LoVo (cell line): ENCODE results near the gene FBXO33.
"Not testable (repeated sequence)": the region's sequence is repeated elsewhere in the genome, so short reads cannot be mapped to it uniquely, and the experiment has no call there.

Source experiments
- DNase-seq: peaks from one replicate; pipeline ENCODE4 v3.0.0-alpha.2; 2016; ENCODE audit warnings: low spot score

Gene FBXO33

GRCh38 chr14:39369029-39369428 lies 63.2 kb downstream of the FBXO33 start:
- no peak for DNase-seq

GRCh38 chr14:39368261-39368959 lies 63.8 kb downstream of the FBXO33 start:
- peak; percentile 26 for DNase-seq

GRCh38 chr14:39367387-39367751 lies 64.9 kb downstream of the FBXO33 start:
- DNase-seq, result no peak

GRCh38 chr14:39366460-39367386 lies 65.5 kb downstream of the FBXO33 start:
- DNase-seq, result no peak

GRCh38 chr14:39365354-39365753 lies 66.9 kb downstream of the FBXO33 start:
- no peak for DNase-seq

GRCh38 chr14:39364509-39364908 lies 67.7 kb downstream of the FBXO33 start:
- DNase-seq, result no peak

- not testable (repeated sequence) for DNase-seq
These were observed 70.7 kb downstream of the FBXO33 start for GRCh38 chr14:39361556-39361955.

GRCh38 chr14:39360316-39360715 lies 71.9 kb downstream of the FBXO33 start:
- DNase-seq, result no peak

- not testable (repeated sequence) for DNase-seq
These were observed 73.2 kb downstream of the FBXO33 start for GRCh38 chr14:39359069-39359468.

- no peak for DNase-seq
These were observed 80.5 kb downstream of the FBXO33 start for GRCh38 chr14:39351708-39352107.

- no peak for DNase-seq
These were observed 81.4 kb downstream of the FBXO33 start for GRCh38 chr14:39350866-39351265.
